CD14-positive monocyte (primary cell): ENCODE results near the gene CRY2. TPM values are rescaled to one million over a fixed set of nuclear protein-coding genes. Genes with fewer than 3 reads are reported as not detected.

Experiments used
- DNase-seq, 3 donors: peaks; one replicate each; pipeline ENCODE4 v3.0.0-alpha.2; 2011 to 2022
- H2AFZ ChIP-seq: 2 replicates; pipeline ENCODE4 v1.6.0; 2012; ENCODE audit warnings: mild to moderate bottlenecking, low read depth, low read length, inconsistent platforms; ENCODE audit not compliant: insufficient read depth, poor library complexity, severe bottlenecking
- H3K27ac ChIP-seq, 2 donors: 1 replicate in 1 of 2; 2 replicates in 1 of 2; pipeline ENCODE4 v1.5.1; 2012 to 2013; ENCODE audit warnings: low read length in 2 of 2, control low read depth in 1 of 2, inconsistent platforms in 1 of 2, low read depth in 1 of 2, mild to moderate bottlenecking in 1 of 2
- H3K27me3 ChIP-seq, 2 donors: one replicate each; pipeline versions ENCODE4 v1.6.0 to v1.6.1; 2011 to 2013; ENCODE audit warnings: low read length in 2 of 2; ENCODE audit not compliant: control insufficient read depth in 2 of 2, insufficient read depth in 2 of 2
- H3K36me3 ChIP-seq, 2 donors: replicated peaks in 1 of 2; 1 replicate in 1 of 2; 2 replicates in 1 of 2; pipeline versions ENCODE4 v1.5.1 to v1.6.1; 2012 to 2013; ENCODE audit warnings: low read length in 2 of 2, control low read depth in 1 of 2, inconsistent platforms in 1 of 2, mild to moderate bottlenecking in 1 of 2; ENCODE audit not compliant: insufficient read depth in 2 of 2, control insufficient read depth in 1 of 2
- H3K4me1 ChIP-seq, 2 donors: 1 replicate in 1 of 2; 2 replicates in 1 of 2; pipeline versions ENCODE4 v1.5.1 to v1.6.1; 2012 to 2013; ENCODE audit warnings: low read length in 2 of 2, control low read depth in 1 of 2, inconsistent platforms in 1 of 2, mild to moderate bottlenecking in 1 of 2, moderate library complexity in 1 of 2; ENCODE audit not compliant: insufficient read depth in 2 of 2, control insufficient read depth in 1 of 2
- H3K4me2 ChIP-seq: replicated peaks from 2 replicates; pipeline ENCODE3; 2012; ENCODE audit warnings: low read length, moderate library complexity, mild to moderate bottlenecking; ENCODE audit not compliant: poor library complexity, severe bottlenecking; ENCODE audit errors: extremely low read depth
- H3K4me3 ChIP-seq, 3 experiments: fragments of 200-600 bp in 1 of 3; sonication (generic) in 1 of 3; replicated peaks in 1 of 3; 1 replicate in 2 of 3; 2 replicates in 1 of 3; pipeline ENCODE4 v1.5.1; 2011 to 2013; ENCODE audit warnings: low read length in 3 of 3, mild to moderate bottlenecking in 3 of 3, control low read depth in 2 of 3, low read depth in 2 of 3, inconsistent platforms in 1 of 3, moderate library complexity in 1 of 3
- H3K79me2 ChIP-seq: 2 replicates; pipeline ENCODE4 v1.6.0; 2012; ENCODE audit warnings: mild to moderate bottlenecking, control low read depth, inconsistent platforms, low read length, moderate library complexity; ENCODE audit not compliant: insufficient read depth
- H3K9ac ChIP-seq: 2 replicates; pipeline ENCODE4 v1.6.0; 2017; ENCODE audit warnings: low read length, mild to moderate bottlenecking; ENCODE audit not compliant: insufficient read depth, poor library complexity, severe bottlenecking
- H3K9me3 ChIP-seq, 2 donors: replicated peaks in 1 of 2; 1 replicate in 1 of 2; 2 replicates in 1 of 2; pipeline versions ENCODE4 v1.5.1 to v1.6.1; 2012 to 2013; ENCODE audit warnings: low read length in 2 of 2, control low read depth in 1 of 2; ENCODE audit not compliant: control insufficient read depth in 1 of 2, insufficient read depth in 1 of 2
- H4K20me1 ChIP-seq: 2 replicates; pipeline ENCODE4 v1.6.0; 2012; ENCODE audit warnings: mild to moderate bottlenecking, low read length, control low read depth, moderate library complexity; ENCODE audit not compliant: insufficient read depth
- H3K27ac Mint-ChIP-seq, 7 donors: one replicate each; pipeline ENCODE4 v1.8.0; 2020; ENCODE audit warnings: mild to moderate bottlenecking in 7 of 7, mixed read lengths in 7 of 7, moderate library complexity in 6 of 7, inconsistent platforms in 2 of 7
- H3K27me3 Mint-ChIP-seq, 3 donors: one replicate each; pipeline ENCODE4 v1.8.0; 2021 to 2022; ENCODE audit warnings: low read depth in 3 of 3, mild to moderate bottlenecking in 3 of 3, mixed read lengths in 3 of 3, moderate library complexity in 3 of 3, inconsistent platforms in 1 of 3
- H3K36me3 Mint-ChIP-seq, 2 donors: one replicate each; pipeline ENCODE4 v1.8.0; 2020; ENCODE audit warnings: mixed read lengths in 2 of 2, inconsistent platforms in 1 of 2, mild to moderate bottlenecking in 1 of 2
- H3K4me1 Mint-ChIP-seq: one replicate; pipeline ENCODE4 v1.8.0; 2020; ENCODE audit warnings: mild to moderate bottlenecking, mixed read lengths
- H3K4me3 Mint-ChIP-seq, 2 donors: one replicate each; pipeline ENCODE4 v1.8.0; 2020; ENCODE audit warnings: mild to moderate bottlenecking in 2 of 2, mixed read lengths in 2 of 2, moderate library complexity in 1 of 2
- H3K9me3 Mint-ChIP-seq, 7 donors: one replicate each; pipeline ENCODE4 v1.8.0; 2020 to 2022; ENCODE audit warnings: mixed read lengths in 7 of 7, mild to moderate bottlenecking in 6 of 7, moderate library complexity in 6 of 7, inconsistent platforms in 2 of 7
- WGBS: methylation state at CpG from one replicate; pipeline ENCODE4 v1.1.5; 2013; ENCODE audit warnings: missing lambda C conversion rate; ENCODE audit not compliant: insufficient coverage; 5-methylcytosine and 5-hydroxymethylcytosine counted together
- intact Hi-C, 2 donors: fragments of 100-400 bp; cut with micrococcal nuclease; formaldehyde crosslinking; loops; one replicate each; pipeline versions ENCODE4 v1.15.0 to v1.15.1; 2023
- polyA plus RNA-seq, 3 donors: library from polyadenylated mRNA; depleted of rRNA in 1 of 3; unstranded in 2 of 3; stranded (reverse) in 1 of 3; fragments of 300-500 nt in 2 of 3; fragments of >200 nt in 1 of 3; fragmentation: Illumina TruSeq in 2 of 3; gene quantifications; 1 replicate in 2 of 3; 2 replicates in 1 of 3; pipeline ENCODE4 v1.2.3, GENCODE V29; 2012 to 2021
- TF ChIP-seq, protein P1 (sequence below): fragments of 200-600 bp; IDR thresholded peaks from one replicate; pipeline ENCODE4 v1.8.0; 2022; ENCODE audit warnings: antibody characterized with exemption, mild to moderate bottlenecking

Gene CRY2
- polyA plus RNA-seq, 3 donors: 5.1 to 12.5 (median 7.2) TPM

DNA sequence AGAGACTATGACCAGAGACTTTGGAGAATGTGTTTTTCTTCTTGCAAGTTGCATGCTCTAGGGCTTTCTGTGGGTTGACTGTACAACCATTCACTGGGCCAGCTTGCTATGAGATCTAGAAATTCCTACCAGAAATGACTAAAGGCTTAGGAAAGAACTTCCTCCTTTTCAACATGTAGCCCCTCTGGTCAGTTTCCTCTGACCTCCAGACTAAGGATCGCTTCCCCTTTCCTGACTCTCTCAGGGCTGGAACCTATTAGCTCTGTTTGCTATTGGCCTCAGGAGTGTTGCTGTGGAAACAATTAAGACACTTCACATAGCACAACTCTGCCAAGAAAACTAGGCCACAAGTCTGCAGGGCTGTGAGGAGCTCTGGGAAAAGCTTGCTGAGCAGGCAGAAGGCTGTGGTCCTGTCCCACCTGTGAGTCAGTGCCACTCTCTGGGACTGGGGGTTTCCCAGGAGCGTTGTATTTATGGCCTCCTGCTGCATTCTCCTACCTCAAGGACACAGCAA lies 10.7 kb downstream of the CRY2 start:
- no peak overlapping the region for H3K4me3 Mint-ChIP-seq
- intact Hi-C loops: no loop called here

DNA sequence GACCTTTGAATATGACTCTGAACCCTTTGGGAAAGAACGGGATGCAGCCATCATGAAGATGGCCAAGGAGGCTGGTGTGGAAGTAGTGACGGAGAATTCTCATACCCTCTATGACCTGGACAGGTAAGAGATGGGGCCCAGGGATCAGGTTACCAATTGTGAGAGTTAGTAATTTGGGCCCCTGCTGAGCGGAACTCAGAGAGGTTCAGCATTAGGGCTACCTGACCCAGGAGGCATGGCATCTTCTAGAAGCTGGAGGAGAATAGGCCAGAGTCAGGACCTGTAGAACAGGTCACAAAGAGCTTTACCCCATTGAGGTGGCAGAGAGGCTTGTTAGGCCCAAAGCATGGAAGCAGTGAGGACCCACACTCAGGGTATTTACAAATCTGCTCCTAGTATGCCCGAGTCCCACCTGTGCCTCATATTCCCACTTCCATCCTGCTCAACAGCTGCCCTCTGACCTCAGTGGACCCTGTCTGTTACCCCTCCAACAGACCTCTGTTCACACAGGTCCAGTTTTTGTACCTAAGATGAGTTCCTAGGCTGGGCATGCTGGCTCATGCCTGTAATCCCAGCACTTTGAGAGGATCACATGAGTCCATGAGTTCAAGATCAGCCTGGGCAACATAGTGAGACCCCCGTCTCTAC lies 11.6 kb downstream of the CRY2 start:
- Mint-ChIP-seq H3K9me3 (no peaks in the 10 kb centered on the region), H3K27me3 (no peaks in the 10 kb centered on the region), H3K4me1 (peaks cover 20% of the 10 kb centered on the region), H3K27ac (peak overlapping the region in 5 of 7 donors; percentile 30 to 94 (median 82)), H3K4me3 (no peak overlapping the region), H3K36me3 (peaks cover 77 to 84% of the 10 kb centered on the region in 2 donors)
- peak overlapping the region; percentile 9 for H3K9ac ChIP-seq
- H4K20me1 ChIP-seq: peaks cover 55% of the 10 kb centered on the region
- no peaks in the 10 kb centered on the region for H3K27me3 ChIP-seq
- no peak overlapping the region for H3K4me2 ChIP-seq
- 92% methylated on average over 1 of the region's 5 CpGs for WGBS
- no peak overlapping the region for H2AFZ ChIP-seq
- peaks cover 64 to 88% of the 10 kb centered on the region in 2 donors for H3K36me3 ChIP-seq
- no peaks in the 10 kb centered on the region for H3K9me3 ChIP-seq
- TF ChIP-seq, protein P1, sequence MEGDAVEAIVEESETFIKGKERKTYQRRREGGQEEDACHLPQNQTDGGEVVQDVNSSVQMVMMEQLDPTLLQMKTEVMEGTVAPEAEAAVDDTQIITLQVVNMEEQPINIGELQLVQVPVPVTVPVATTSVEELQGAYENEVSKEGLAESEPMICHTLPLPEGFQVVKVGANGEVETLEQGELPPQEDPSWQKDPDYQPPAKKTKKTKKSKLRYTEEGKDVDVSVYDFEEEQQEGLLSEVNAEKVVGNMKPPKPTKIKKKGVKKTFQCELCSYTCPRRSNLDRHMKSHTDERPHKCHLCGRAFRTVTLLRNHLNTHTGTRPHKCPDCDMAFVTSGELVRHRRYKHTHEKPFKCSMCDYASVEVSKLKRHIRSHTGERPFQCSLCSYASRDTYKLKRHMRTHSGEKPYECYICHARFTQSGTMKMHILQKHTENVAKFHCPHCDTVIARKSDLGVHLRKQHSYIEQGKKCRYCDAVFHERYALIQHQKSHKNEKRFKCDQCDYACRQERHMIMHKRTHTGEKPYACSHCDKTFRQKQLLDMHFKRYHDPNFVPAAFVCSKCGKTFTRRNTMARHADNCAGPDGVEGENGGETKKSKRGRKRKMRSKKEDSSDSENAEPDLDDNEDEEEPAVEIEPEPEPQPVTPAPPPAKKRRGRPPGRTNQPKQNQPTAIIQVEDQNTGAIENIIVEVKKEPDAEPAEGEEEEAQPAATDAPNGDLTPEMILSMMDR: no peak
- intact Hi-C loops: no loop called here
- peaks cover 3% of the 10 kb centered on the region for H3K79me2 ChIP-seq
- H3K4me1 ChIP-seq: peaks cover 19 to 22% of the 10 kb centered on the region in 2 donors
- H3K27ac ChIP-seq: peak overlapping the region; percentile 79 to 80
- H3K4me3 ChIP-seq: no peak overlapping the region
- DNase-seq: no peak

More for the DNA sequence above, 10.7 kb downstream of the CRY2 start:
- H3K9me3 Mint-ChIP-seq: no peaks in the 10 kb centered on the region
- H3K9ac ChIP-seq: peak overlapping the region; percentile 9
- peak overlapping the region in 5 of 7 donors; percentile 77 to 94 (median 82) for H3K27ac Mint-ChIP-seq
- no peak overlapping the region for H3K4me3 ChIP-seq
- WGBS: 100% methylated on average over 1 of the region's 2 CpGs
- DNase-seq: peak in 2 of 3 donors; percentile 77 to 95
- H3K27ac ChIP-seq: peak overlapping the region; percentile 79 to 80
- H2AFZ ChIP-seq: no peak overlapping the region
- peaks cover 55 to 79% of the 10 kb centered on the region in 2 donors for H3K36me3 ChIP-seq
- peaks cover 70 to 76% of the 10 kb centered on the region in 2 donors for H3K36me3 Mint-ChIP-seq
- no peaks in the 10 kb centered on the region for H3K9me3 ChIP-seq
- H3K4me2 ChIP-seq: peak overlapping the region; percentile 4
- peaks cover 11% of the 10 kb centered on the region for H3K79me2 ChIP-seq
- H3K27me3 Mint-ChIP-seq: no peaks in the 10 kb centered on the region
- peaks cover 63% of the 10 kb centered on the region for H4K20me1 ChIP-seq
- TF ChIP-seq, protein P1: no peak
- no peaks in the 10 kb centered on the region for H3K27me3 ChIP-seq
- H3K4me1 Mint-ChIP-seq: peaks cover 20% of the 10 kb centered on the region
- H3K4me1 ChIP-seq: peaks cover 19 to 22% of the 10 kb centered on the region in 2 donors
